ENCODE data around the gene FANCB.

The FANCB gene

GRCh38 chrX:14832151-14832550 is 40.7 kb downstream of the FANCB start:
- DNase-seq, result no peak

- no peak for DNase-seq
Measured at GRCh38 chrX:14829643-14830042, 43.2 kb downstream of the FANCB start.

- no peak for DNase-seq
Measured at GRCh38 chrX:14826319-14826718, 46.5 kb downstream of the FANCB start.

GRCh38 chrX:14825851-14826250 is 47.0 kb downstream of the FANCB start:
- no peak for DNase-seq

- no peak for DNase-seq
Measured at GRCh38 chrX:14819769-14820168, 53.1 kb downstream of the FANCB start.

- DNase-seq, result no peak
Measured at GRCh38 chrX:14817571-14817970, 55.3 kb downstream of the FANCB start.

GRCh38 chrX:14802943-14803710 is 69.7 kb downstream of the FANCB start:
- no peak for DNase-seq

GRCh38 chrX:14801136-14801535 is 71.7 kb downstream of the FANCB start:
- no peak for DNase-seq

GRCh38 chrX:14798805-14799397 is 74.0 kb downstream of the FANCB start:
- peak; percentile 21 for DNase-seq

Data from OCI-M1 (cell line).